Measurements from ENCODE around the gene CNTN4. TPM values are rescaled to one million over a fixed set of nuclear protein-coding genes. Genes with fewer than 3 reads are reported as not detected.
A peak's percentile ranks its signal among the peaks of the same experiment; 100 is the strongest.

The CNTN4 gene
- total and polyA plus RNA-seq, 2 experiments from 2014 or later = 0.91 to 4.0 TPM

DNA sequence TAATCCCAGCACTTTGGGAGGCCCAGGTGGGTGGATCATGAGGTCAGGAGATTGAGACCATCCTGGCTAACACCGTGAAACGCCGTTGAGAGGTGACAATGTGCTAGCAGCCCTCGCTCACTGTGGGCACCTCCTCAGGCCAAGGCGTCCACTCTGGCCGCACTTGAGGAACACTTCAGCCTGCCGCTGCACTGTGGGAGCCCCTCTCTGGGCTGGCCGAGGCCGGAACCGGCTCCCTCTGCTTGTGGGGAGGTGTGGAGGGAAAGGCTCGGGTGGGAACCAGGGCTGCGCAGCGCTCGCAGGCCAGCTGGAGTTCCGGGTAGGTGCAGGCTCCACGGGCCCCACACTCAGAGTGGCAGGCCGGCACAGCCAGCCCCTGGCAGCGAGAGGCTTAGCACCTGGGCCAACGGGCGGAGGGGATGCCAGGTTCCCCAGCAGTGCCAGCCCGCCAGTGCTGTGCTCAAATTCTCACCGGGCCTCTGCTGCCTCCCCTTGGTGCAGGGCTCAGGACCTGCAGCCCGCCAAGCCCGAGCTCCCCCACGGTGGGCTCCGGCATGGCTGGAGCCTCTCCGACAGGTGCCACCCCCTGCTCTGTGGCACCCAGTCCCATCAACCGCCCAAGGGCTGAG lies 253.6 kb downstream of the CNTN4 start:
- TF ChIP-seq CREB1 (CRISPR knock-in tag; IDR thresholded peaks at IDR 0.05; ENCODE audit: low read depth) (no peak), POLR2AphosphoS5 (IDR thresholded peaks at IDR 0.05; ENCODE audit: low read depth) (no peak)
- H3K4me2 ChIP-seq = no peak overlapping the region
- no peak overlapping the region for H3K4me3 Mint-ChIP-seq
- no peaks in the 10 kb centered on the region for H3K36me3 ChIP-seq (ENCODE audit: insufficient read depth)
- H3K36me3 Mint-ChIP-seq (ENCODE audit: low read depth) = peaks cover 30% of the 10 kb centered on the region
- no peaks in the 10 kb centered on the region for H3F3A ChIP-seq (replicated peaks; ENCODE audit: low read depth)
- H4K20me1 ChIP-seq (replicated peaks; ENCODE audit: insufficient read depth) = no peaks in the 10 kb centered on the region
- peaks cover 3% of the 10 kb centered on the region for H3K4me1 ChIP-seq (ENCODE audit: insufficient read depth)
- H3K27ac ChIP-seq (ENCODE audit: low read depth) = no peak overlapping the region
- H3K27me3 ChIP-seq (ENCODE audit: insufficient read depth) = no peaks in the 10 kb centered on the region
- ATAC-seq (no peak), DNase-seq (ENCODE audit: low spot score) (no peak)
- no peaks in the 10 kb centered on the region for H3K27me3 Mint-ChIP-seq (ENCODE audit: insufficient read depth, low read depth, poor library complexity)
- H3K27ac Mint-ChIP-seq = no peak overlapping the region
- H3K4me1 Mint-ChIP-seq = no peaks in the 10 kb centered on the region
- no peaks in the 10 kb centered on the region for H3K9me2 ChIP-seq (ENCODE audit: insufficient read depth)
- H3K9me3 Mint-ChIP-seq = peaks cover 90% of the 10 kb centered on the region
- no peaks in the 10 kb centered on the region for H3K79me2 ChIP-seq (replicated peaks; ENCODE audit: insufficient read depth)
- no peak overlapping the region for H2AFZ ChIP-seq
- H3K4me3 ChIP-seq = no peak overlapping the region

- Histone ChIP-seq H4K20me1 (replicated peaks; ENCODE audit: insufficient read depth) (no peaks in the 10 kb centered on the region), H3K27ac (ENCODE audit: low read depth) (no peak overlapping the region), H3K27me3 (ENCODE audit: insufficient read depth) (no peaks in the 10 kb centered on the region), H3K4me3 (no peak overlapping the region), H3K4me1 (ENCODE audit: insufficient read depth) (peaks cover 3% of the 10 kb centered on the region), H3F3A (replicated peaks; ENCODE audit: low read depth) (no peaks in the 10 kb centered on the region), H2AFZ (no peak overlapping the region), H3K4me2 (no peak overlapping the region), H3K36me3 (ENCODE audit: insufficient read depth) (no peaks in the 10 kb centered on the region), H3K9me2 (ENCODE audit: insufficient read depth) (no peaks in the 10 kb centered on the region), H3K79me2 (replicated peaks; ENCODE audit: insufficient read depth) (no peaks in the 10 kb centered on the region)
- H3K27ac Mint-ChIP-seq = no peak overlapping the region
- peaks cover 90% of the 10 kb centered on the region for H3K9me3 Mint-ChIP-seq
- H3K4me1 Mint-ChIP-seq = no peaks in the 10 kb centered on the region
- H3K36me3 Mint-ChIP-seq (ENCODE audit: low read depth) = peaks cover 29% of the 10 kb centered on the region
- ATAC-seq = no peak
- no peaks in the 10 kb centered on the region for H3K27me3 Mint-ChIP-seq (ENCODE audit: insufficient read depth, low read depth, poor library complexity)
- no peak overlapping the region for H3K4me3 Mint-ChIP-seq
- DNase-seq (ENCODE audit: low spot score) = peak; percentile 19
- TF ChIP-seq ZNF331 (CRISPR knock-in tag; IDR thresholded peaks at IDR 0.05; ENCODE audit: low read depth) (no peak), POLR2AphosphoS5 (IDR thresholded peaks at IDR 0.05; ENCODE audit: low read depth) (no peak), EZH2 (IDR thresholded peaks at IDR 0.05; ENCODE audit: low read depth, unreplicated experiment) (no peak), EZH2phosphoT487 (IDR thresholded peaks at IDR 0.05; ENCODE audit: unreplicated experiment) (no peak), REST (IDR thresholded peaks at IDR 0.05; ENCODE audit: unreplicated experiment) (no peak), ZNF462 (CRISPR knock-in tag; IDR thresholded peaks at IDR 0.05) (no peak), ZNF114 (CRISPR knock-in tag; IDR thresholded peaks at IDR 0.05) (no peak), CREB1 (CRISPR knock-in tag; IDR thresholded peaks at IDR 0.05; ENCODE audit: low read depth) (no peak)
- TF ChIP-seq, protein P1, sequence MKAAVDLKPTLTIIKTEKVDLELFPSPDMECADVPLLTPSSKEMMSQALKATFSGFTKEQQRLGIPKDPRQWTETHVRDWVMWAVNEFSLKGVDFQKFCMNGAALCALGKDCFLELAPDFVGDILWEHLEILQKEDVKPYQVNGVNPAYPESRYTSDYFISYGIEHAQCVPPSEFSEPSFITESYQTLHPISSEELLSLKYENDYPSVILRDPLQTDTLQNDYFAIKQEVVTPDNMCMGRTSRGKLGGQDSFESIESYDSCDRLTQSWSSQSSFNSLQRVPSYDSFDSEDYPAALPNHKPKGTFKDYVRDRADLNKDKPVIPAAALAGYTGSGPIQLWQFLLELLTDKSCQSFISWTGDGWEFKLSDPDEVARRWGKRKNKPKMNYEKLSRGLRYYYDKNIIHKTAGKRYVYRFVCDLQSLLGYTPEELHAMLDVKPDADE (IDR thresholded peaks at IDR 0.05) = no peak
Measured at GRCh38 chr3:2354702-2355101, 256.0 kb downstream of the CNTN4 start.

All from GM23338 (cell line).